Stomach (tissue), 4 donors: ENCODE measurements around the gene GPR68.

ENCODE experiments used
- EP300 ChIP-seq: sonication (generic); formaldehyde crosslinking; IDR thresholded peaks from one replicate; pipeline ENCODE4 v1.6.1; 2017; ENCODE audit warnings: antibody characterized with exemption
- TF ChIP-seq, protein P1 (sequence below), 7 experiments: fragments of 450-650 bp in 4 of 7; fragments of 200-600 bp in 3 of 7; sonication (generic) in 3 of 7; IDR thresholded peaks; one replicate each; pipeline ENCODE4 v1.5.1; 2016 to 2019; ENCODE audit warnings: antibody characterized with exemption in 7 of 7, control low read depth in 2 of 7, mild to moderate bottlenecking in 1 of 7

DNA sequence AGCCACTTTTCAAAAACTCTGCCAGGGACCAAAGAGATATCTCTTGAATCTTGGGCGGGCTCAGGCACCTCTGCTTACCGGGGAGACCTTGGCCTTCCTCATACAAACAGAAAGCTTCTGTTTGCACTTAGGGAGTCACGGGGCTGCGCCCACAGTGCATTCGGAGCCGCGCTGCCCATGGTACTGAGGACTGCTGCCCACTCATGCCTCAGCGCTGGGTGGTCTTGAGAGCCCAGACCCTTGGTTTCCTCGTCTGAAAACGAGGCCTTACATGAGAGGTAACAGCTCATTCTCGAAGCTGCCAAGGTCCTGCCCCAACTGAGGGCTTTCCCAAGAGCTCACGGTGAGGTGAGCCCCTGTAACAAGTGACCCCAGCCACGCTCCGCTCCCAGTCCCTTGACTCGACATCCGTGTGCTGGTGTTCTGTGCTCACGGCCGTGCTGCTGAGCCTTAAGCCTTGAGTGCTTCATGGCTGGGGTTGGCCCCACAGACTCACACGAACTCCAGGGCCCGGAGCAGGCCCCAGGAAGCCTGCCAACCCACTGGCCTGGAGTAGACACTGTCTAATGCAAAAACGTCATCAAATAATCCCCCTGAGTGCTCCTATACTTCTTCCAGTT is 47.4 kb upstream of the GPR68 start:
- TF ChIP-seq, protein P1, sequence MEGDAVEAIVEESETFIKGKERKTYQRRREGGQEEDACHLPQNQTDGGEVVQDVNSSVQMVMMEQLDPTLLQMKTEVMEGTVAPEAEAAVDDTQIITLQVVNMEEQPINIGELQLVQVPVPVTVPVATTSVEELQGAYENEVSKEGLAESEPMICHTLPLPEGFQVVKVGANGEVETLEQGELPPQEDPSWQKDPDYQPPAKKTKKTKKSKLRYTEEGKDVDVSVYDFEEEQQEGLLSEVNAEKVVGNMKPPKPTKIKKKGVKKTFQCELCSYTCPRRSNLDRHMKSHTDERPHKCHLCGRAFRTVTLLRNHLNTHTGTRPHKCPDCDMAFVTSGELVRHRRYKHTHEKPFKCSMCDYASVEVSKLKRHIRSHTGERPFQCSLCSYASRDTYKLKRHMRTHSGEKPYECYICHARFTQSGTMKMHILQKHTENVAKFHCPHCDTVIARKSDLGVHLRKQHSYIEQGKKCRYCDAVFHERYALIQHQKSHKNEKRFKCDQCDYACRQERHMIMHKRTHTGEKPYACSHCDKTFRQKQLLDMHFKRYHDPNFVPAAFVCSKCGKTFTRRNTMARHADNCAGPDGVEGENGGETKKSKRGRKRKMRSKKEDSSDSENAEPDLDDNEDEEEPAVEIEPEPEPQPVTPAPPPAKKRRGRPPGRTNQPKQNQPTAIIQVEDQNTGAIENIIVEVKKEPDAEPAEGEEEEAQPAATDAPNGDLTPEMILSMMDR (IDR thresholded peaks at IDR 0.05): no peak
- TF ChIP-seq EP300: no peak
